ENCODE data around the gene TRIM40. TPM values are rescaled to one million over a fixed set of nuclear protein-coding genes. Genes with fewer than 3 reads are reported as not detected.
"Not testable (repeated sequence)": the region's sequence is repeated elsewhere in the genome, so short reads cannot be mapped to it uniquely, and the experiment has no call there.

The TRIM40 gene
- total RNA-seq, 1 experiment from 2014 or later, result not detected

- Histone ChIP-seq H3K4me3 (no peak overlapping the region), H3K27me3 (replicated peaks) (peaks cover 8% of the 10 kb centered on the region; the same call in 1 of the 2 replicates), H3K36me3 (no peaks in the 10 kb centered on the region), H3K4me1 (replicated peaks) (peaks cover 24% of the 10 kb centered on the region), H3K9me3 (replicated peaks) (no peaks in the 10 kb centered on the region), H3K27ac (no peak overlapping the region)
- no peak for DNase-seq (ENCODE audit: low read depth in 1 of 2, low spot score in 2 of 2)
These were observed 22.1 kb downstream of the TRIM40 start for GRCh38 chr6:30157999-30158398.

- H3K9me3 ChIP-seq (replicated peaks), result no peaks in the 10 kb centered on the region
- peaks cover 24% of the 10 kb centered on the region for H3K4me1 ChIP-seq (replicated peaks)
- DNase-seq (ENCODE audit: low read depth in 1 of 2, low spot score in 2 of 2), result no peak
- no peak overlapping the region for H3K4me3 ChIP-seq
- H3K27me3 ChIP-seq (replicated peaks), result peaks cover 8% of the 10 kb centered on the region; the same call in 1 of the 2 replicates
- H3K36me3 ChIP-seq, result no peaks in the 10 kb centered on the region
- no peak overlapping the region for H3K27ac ChIP-seq
These were observed 22.6 kb downstream of the TRIM40 start for GRCh38 chr6:30158475-30159040.

GRCh38 chr6:30160008-30160784 lies 24.3 kb downstream of the TRIM40 start:
- H3K4me3 ChIP-seq, result no peak overlapping the region
- H3K36me3 ChIP-seq, result no peaks in the 10 kb centered on the region
- H3K4me1 ChIP-seq (replicated peaks), result peaks cover 12% of the 10 kb centered on the region
- no peaks in the 10 kb centered on the region for H3K9me3 ChIP-seq (replicated peaks)
- DNase-seq (ENCODE audit: low read depth in 1 of 2, low spot score in 2 of 2), result no peak
- peaks cover 8% of the 10 kb centered on the region; the same call in 1 of the 2 replicates for H3K27me3 ChIP-seq (replicated peaks)
- no peak overlapping the region for H3K27ac ChIP-seq

- no peak for DNase-seq (ENCODE audit: low read depth in 1 of 2, low spot score in 2 of 2)
- peaks cover 14% of the 10 kb centered on the region; the same call in 1 of the 2 replicates for H3K27me3 ChIP-seq (replicated peaks)
- H3K27ac ChIP-seq, result no peak within 1 kb of the TSS
- no peaks in the 10 kb centered on the region for H3K36me3 ChIP-seq
- H3K4me3 ChIP-seq, result no peak within 1 kb of the TSS
- peaks cover 4% of the 10 kb centered on the region for H3K4me1 ChIP-seq (replicated peaks)
- H3K9me3 ChIP-seq (replicated peaks), result no peaks in the 10 kb centered on the region
These were observed 25.0 kb downstream of the TRIM40 start, which contains the start of gene TRIM10 for GRCh38 chr6:30160785-30161531. Gene TRIM10 (minus strand): TSS chr6:30161211. CDS start chr6:30160858, 353 bp downstream.

- Histone ChIP-seq H3K4me3 (no peak overlapping the region), H3K27ac (no peak overlapping the region), H3K9me3 (replicated peaks) (no peaks in the 10 kb centered on the region), H3K27me3 (replicated peaks) (peaks cover 23% of the 10 kb centered on the region), H3K36me3 (no peaks in the 10 kb centered on the region), H3K4me1 (replicated peaks) (no peaks in the 10 kb centered on the region)
- DNase-seq (ENCODE audit: low read depth in 1 of 2, low spot score in 2 of 2), result no peak
These were observed 26.5 kb downstream of the TRIM40 start for GRCh38 chr6:30162265-30163089.

GRCh38 chr6:30163090-30163917 lies 27.4 kb downstream of the TRIM40 start, which contains the start of gene TRIM15:
Gene TRIM15 (plus strand): TSS chr6:30163546. CDS start chr6:30163685, 139 bp downstream.
- H3K4me3 ChIP-seq, result no peak within 1 kb of the TSS
- no peak within 1 kb of the TSS for H3K27ac ChIP-seq
- H3K36me3 ChIP-seq, result no peaks in the 10 kb centered on the region
- H3K9me3 ChIP-seq (replicated peaks), result no peaks in the 10 kb centered on the region
- H3K4me1 ChIP-seq (replicated peaks), result no peaks in the 10 kb centered on the region
- DNase-seq (ENCODE audit: low read depth in 1 of 2, low spot score in 2 of 2), result no peak
- H3K27me3 ChIP-seq (replicated peaks), result peaks cover 30% of the 10 kb centered on the region

- no peak overlapping the region for H3K27ac ChIP-seq
- no peak overlapping the region for H3K4me3 ChIP-seq
- no peaks in the 10 kb centered on the region for H3K4me1 ChIP-seq (replicated peaks)
- DNase-seq (ENCODE audit: low read depth in 1 of 2, low spot score in 2 of 2), result no peak
- no peaks in the 10 kb centered on the region for H3K9me3 ChIP-seq (replicated peaks)
- peaks cover 38% of the 10 kb centered on the region for H3K27me3 ChIP-seq (replicated peaks)
- no peaks in the 10 kb centered on the region for H3K36me3 ChIP-seq
These were observed 28.1 kb downstream of the TRIM40 start for GRCh38 chr6:30163918-30164654.

- no peak for DNase-seq (ENCODE audit: low read depth in 1 of 2, low spot score in 2 of 2)
- no peaks in the 10 kb centered on the region for H3K4me1 ChIP-seq (replicated peaks)
- no peaks in the 10 kb centered on the region for H3K36me3 ChIP-seq
- H3K27me3 ChIP-seq (replicated peaks), result peaks cover 39% of the 10 kb centered on the region
- H3K27ac ChIP-seq, result no peak overlapping the region
- no peaks in the 10 kb centered on the region for H3K9me3 ChIP-seq (replicated peaks)
- no peak overlapping the region for H3K4me3 ChIP-seq
These were observed 28.8 kb downstream of the TRIM40 start for GRCh38 chr6:30164714-30165113.

- H3K4me3 ChIP-seq, result not testable (repeated sequence)
These were observed 29.3 kb downstream of the TRIM40 start for GRCh38 chr6:30165238-30165637.

GRCh38 chr6:30167101-30167500 lies 31.2 kb downstream of the TRIM40 start:
- H3K9me3 ChIP-seq (replicated peaks), result no peaks in the 10 kb centered on the region
- no peak overlapping the region for H3K27ac ChIP-seq
- H3K4me3 ChIP-seq, result no peak overlapping the region
- no peaks in the 10 kb centered on the region for H3K36me3 ChIP-seq
- DNase-seq (ENCODE audit: low read depth in 1 of 2, low spot score in 2 of 2), result no peak
- H3K27me3 ChIP-seq (replicated peaks), result peaks cover 57% of the 10 kb centered on the region
- H3K4me1 ChIP-seq (replicated peaks), result 0 out of 2 replicates have a peak, but pooled peaks cover 2% of the 10 kb centered on the region

More at GRCh38 chr6:30165238-30165637, 29.3 kb downstream of the TRIM40 start:
- not testable (repeated sequence) for H3K9me3 ChIP-seq (replicated peaks); H3K36me3 ChIP-seq; H3K27ac ChIP-seq; DNase-seq (ENCODE audit: low read depth in 1 of 2, low spot score in 2 of 2); H3K4me1 ChIP-seq (replicated peaks)
- peaks cover 39% of the 10 kb centered on the region for H3K27me3 ChIP-seq (replicated peaks)

GRCh38 chr6:30168741-30169140 lies 32.8 kb downstream of the TRIM40 start:
- Histone ChIP-seq H3K4me3 (no peak overlapping the region), H3K9me3 (replicated peaks) (no peaks in the 10 kb centered on the region), H3K36me3 (no peaks in the 10 kb centered on the region), H3K27me3 (replicated peaks) (peaks cover 61% of the 10 kb centered on the region), H3K4me1 (replicated peaks) (0 out of 2 replicates have a peak, but pooled peaks cover 3% of the 10 kb centered on the region), H3K27ac (no peak overlapping the region)
- no peak for DNase-seq (ENCODE audit: low read depth in 1 of 2, low spot score in 2 of 2)

Measured in SJSA1 (cell line).